ENCODE data around the gene FTMT. TPM values are rescaled to one million over a fixed set of nuclear protein-coding genes. Genes with fewer than 3 reads are reported as not detected.

Gene FTMT
- total and polyA plus RNA-seq, 4 donors: not detected

DNA sequence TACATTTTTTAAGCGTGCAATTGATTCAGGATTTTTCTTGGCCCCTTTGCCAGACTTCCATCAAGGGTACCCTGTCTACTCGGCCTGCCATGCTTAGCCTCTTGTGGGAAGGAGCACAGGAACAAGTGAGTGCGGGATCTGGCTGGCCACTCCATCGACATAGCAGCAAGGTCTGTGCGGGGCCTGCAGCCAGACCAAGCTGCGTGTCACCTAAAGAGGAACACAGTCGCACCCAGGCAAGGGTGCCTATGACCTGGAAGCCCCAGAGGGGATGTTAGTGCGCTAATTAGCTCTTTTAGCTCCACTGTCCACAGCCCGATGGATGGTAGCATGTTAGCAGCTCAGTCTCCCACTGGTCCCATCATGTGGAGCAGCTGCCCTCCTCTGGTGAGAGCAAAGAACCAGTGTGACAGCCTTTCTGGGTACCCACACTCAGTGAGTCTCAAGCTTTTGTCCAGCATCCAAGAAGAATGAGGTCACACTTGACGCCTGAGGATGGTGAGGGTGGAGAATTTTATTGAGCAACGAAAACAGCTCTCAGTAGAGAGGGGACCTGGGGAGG lies 38.7 kb downstream of the FTMT start:
- no peak overlapping the region for H3K9ac ChIP-seq (ENCODE audit: low read depth in 1 of 2, low read length in 2 of 2)
- no peak overlapping the region for H3K4me3 ChIP-seq (ENCODE audit: low read depth in 1 of 3, low read length in 3 of 3)
- DNase-seq (ENCODE audit: low spot score): no peak
- no peaks in the 10 kb centered on the region for H3K27me3 ChIP-seq (ENCODE audit: control insufficient read depth in 4 of 4, insufficient read depth in 4 of 4, low read length in 3 of 4)
- H3K36me3 ChIP-seq (ENCODE audit: control insufficient read depth in 4 of 4, insufficient read depth in 3 of 4, low read depth in 1 of 4, low read length in 3 of 4): no peaks in the 10 kb centered on the region
- 84% methylated on average over 11 of the region's 11 CpGs for WGBS
- H3K4me1 ChIP-seq (ENCODE audit: control insufficient read depth in 4 of 4, insufficient read depth in 4 of 4, low read length in 3 of 4): no peaks in the 10 kb centered on the region
- peaks cover 0 to 4% (median 0%) of the 10 kb centered on the region in 4 donors for H3K9me3 ChIP-seq (ENCODE audit: control insufficient read depth in 4 of 4, low read length in 3 of 4)
- TF ChIP-seq TAF1 (conservative IDR thresholded peaks at IDR 0.05): no peak
- TF ChIP-seq, protein P1, sequence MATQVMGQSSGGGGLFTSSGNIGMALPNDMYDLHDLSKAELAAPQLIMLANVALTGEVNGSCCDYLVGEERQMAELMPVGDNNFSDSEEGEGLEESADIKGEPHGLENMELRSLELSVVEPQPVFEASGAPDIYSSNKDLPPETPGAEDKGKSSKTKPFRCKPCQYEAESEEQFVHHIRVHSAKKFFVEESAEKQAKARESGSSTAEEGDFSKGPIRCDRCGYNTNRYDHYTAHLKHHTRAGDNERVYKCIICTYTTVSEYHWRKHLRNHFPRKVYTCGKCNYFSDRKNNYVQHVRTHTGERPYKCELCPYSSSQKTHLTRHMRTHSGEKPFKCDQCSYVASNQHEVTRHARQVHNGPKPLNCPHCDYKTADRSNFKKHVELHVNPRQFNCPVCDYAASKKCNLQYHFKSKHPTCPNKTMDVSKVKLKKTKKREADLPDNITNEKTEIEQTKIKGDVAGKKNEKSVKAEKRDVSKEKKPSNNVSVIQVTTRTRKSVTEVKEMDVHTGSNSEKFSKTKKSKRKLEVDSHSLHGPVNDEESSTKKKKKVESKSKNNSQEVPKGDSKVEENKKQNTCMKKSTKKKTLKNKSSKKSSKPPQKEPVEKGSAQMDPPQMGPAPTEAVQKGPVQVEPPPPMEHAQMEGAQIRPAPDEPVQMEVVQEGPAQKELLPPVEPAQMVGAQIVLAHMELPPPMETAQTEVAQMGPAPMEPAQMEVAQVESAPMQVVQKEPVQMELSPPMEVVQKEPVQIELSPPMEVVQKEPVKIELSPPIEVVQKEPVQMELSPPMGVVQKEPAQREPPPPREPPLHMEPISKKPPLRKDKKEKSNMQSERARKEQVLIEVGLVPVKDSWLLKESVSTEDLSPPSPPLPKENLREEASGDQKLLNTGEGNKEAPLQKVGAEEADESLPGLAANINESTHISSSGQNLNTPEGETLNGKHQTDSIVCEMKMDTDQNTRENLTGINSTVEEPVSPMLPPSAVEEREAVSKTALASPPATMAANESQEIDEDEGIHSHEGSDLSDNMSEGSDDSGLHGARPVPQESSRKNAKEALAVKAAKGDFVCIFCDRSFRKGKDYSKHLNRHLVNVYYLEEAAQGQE (IDR thresholded peaks at IDR 0.05): no peak
- TF ChIP-seq EGR1 (IDR thresholded peaks at IDR 0.05; ENCODE audit: low read depth in 2 of 2): no peak
- TF ChIP-seq HNF4G (IDR thresholded peaks at IDR 0.05): no peak
- TF ChIP-seq, protein P2, sequence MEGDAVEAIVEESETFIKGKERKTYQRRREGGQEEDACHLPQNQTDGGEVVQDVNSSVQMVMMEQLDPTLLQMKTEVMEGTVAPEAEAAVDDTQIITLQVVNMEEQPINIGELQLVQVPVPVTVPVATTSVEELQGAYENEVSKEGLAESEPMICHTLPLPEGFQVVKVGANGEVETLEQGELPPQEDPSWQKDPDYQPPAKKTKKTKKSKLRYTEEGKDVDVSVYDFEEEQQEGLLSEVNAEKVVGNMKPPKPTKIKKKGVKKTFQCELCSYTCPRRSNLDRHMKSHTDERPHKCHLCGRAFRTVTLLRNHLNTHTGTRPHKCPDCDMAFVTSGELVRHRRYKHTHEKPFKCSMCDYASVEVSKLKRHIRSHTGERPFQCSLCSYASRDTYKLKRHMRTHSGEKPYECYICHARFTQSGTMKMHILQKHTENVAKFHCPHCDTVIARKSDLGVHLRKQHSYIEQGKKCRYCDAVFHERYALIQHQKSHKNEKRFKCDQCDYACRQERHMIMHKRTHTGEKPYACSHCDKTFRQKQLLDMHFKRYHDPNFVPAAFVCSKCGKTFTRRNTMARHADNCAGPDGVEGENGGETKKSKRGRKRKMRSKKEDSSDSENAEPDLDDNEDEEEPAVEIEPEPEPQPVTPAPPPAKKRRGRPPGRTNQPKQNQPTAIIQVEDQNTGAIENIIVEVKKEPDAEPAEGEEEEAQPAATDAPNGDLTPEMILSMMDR (IDR thresholded peaks at IDR 0.05; ENCODE audit: low read depth, low read length, missing input control): no peak
- TF ChIP-seq, protein P3, sequence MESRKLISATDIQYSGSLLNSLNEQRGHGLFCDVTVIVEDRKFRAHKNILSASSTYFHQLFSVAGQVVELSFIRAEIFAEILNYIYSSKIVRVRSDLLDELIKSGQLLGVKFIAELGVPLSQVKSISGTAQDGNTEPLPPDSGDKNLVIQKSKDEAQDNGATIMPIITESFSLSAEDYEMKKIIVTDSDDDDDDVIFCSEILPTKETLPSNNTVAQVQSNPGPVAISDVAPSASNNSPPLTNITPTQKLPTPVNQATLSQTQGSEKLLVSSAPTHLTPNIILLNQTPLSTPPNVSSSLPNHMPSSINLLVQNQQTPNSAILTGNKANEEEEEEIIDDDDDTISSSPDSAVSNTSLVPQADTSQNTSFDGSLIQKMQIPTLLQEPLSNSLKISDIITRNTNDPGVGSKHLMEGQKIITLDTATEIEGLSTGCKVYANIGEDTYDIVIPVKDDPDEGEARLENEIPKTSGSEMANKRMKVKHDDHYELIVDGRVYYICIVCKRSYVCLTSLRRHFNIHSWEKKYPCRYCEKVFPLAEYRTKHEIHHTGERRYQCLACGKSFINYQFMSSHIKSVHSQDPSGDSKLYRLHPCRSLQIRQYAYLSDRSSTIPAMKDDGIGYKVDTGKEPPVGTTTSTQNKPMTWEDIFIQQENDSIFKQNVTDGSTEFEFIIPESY (IDR thresholded peaks at IDR 0.05): no peak
- no peak for TF ChIP-seq RXRA (IDR thresholded peaks at IDR 0.05)
- TF ChIP-seq NR2F2 (IDR thresholded peaks at IDR 0.05): no peak
- TF ChIP-seq FOXA2 (IDR thresholded peaks at IDR 0.05): no peak
- no peak for TF ChIP-seq GABPA (IDR thresholded peaks at IDR 0.05 in 1 of 2, conservative IDR thresholded peaks at IDR 0.05 in 1 of 2)
- no peak for TF ChIP-seq HNF4A (conservative IDR thresholded peaks at IDR 0.05)
- H3K27ac ChIP-seq (ENCODE audit: low read depth in 1 of 2, low read length in 2 of 2): no peak overlapping the region

DNA sequence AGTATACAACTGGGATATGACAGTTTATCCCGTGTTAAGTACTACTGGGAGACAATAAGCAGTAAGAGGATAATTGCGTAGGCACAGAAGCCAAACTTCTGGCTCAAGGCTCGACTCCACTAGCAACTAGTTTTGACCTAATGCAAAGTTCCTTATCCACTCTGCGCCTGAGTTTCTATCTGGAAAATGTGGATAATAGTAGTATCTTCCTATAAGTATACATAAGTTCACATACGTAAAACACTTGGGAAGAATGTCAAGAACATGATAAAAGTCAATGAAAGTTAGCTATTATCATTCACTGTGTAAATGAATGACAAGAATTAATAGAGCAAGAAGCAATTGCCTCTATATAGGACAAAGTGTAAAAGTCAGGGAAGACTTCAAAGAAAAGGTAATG lies 45.7 kb downstream of the FTMT start:
- H3K36me3 ChIP-seq (ENCODE audit: control insufficient read depth in 4 of 4, insufficient read depth in 3 of 4, low read depth in 1 of 4, low read length in 3 of 4): no peaks in the 10 kb centered on the region
- H3K9me3 ChIP-seq (ENCODE audit: control insufficient read depth in 4 of 4, low read length in 3 of 4): peaks cover 0 to 4% (median 0%) of the 10 kb centered on the region in 4 donors
- no peak overlapping the region for H3K4me3 ChIP-seq (ENCODE audit: low read depth in 1 of 3, low read length in 3 of 3)
- H3K27me3 ChIP-seq (ENCODE audit: control insufficient read depth in 4 of 4, insufficient read depth in 4 of 4, low read length in 3 of 4): no peaks in the 10 kb centered on the region
- TF ChIP-seq GABPA (IDR thresholded peaks at IDR 0.05 in 1 of 2, conservative IDR thresholded peaks at IDR 0.05 in 1 of 2) (no peak), FOXA2 (IDR thresholded peaks at IDR 0.05) (no peak), YY1 (IDR thresholded peaks at IDR 0.05) (no peak), RAD21 (IDR thresholded peaks at IDR 0.05) (no peak), HNF4A (conservative IDR thresholded peaks at IDR 0.05) (no peak), JUND (IDR thresholded peaks at IDR 0.05) (no peak), TAF1 (conservative IDR thresholded peaks at IDR 0.05) (no peak), FOXA1 (IDR thresholded peaks at IDR 0.05) (no peak)
- TF ChIP-seq, protein P1 (IDR thresholded peaks at IDR 0.05): no peak
- TF ChIP-seq, protein P4, sequence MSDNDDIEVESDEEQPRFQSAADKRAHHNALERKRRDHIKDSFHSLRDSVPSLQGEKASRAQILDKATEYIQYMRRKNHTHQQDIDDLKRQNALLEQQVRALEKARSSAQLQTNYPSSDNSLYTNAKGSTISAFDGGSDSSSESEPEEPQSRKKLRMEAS (IDR thresholded peaks at IDR 0.05): no peak
- TF ChIP-seq, protein P3 (IDR thresholded peaks at IDR 0.05): no peak
- no peak for DNase-seq (ENCODE audit: low spot score)
- no peak overlapping the region for H3K9ac ChIP-seq (ENCODE audit: low read depth in 1 of 2, low read length in 2 of 2)
- H3K27ac ChIP-seq (ENCODE audit: low read depth in 1 of 2, low read length in 2 of 2): no peak overlapping the region
- WGBS: 75% methylated on average over 5 of the region's 5 CpGs
- no peaks in the 10 kb centered on the region for H3K4me1 ChIP-seq (ENCODE audit: control insufficient read depth in 4 of 4, insufficient read depth in 4 of 4, low read length in 3 of 4)

Data from liver (tissue), 9 donors.